GM21825 (cell line): ENCODE results near the gene HBA1.
"Not testable (repeated sequence)": the region's sequence is repeated elsewhere in the genome, so short reads cannot be mapped to it uniquely, and the experiment has no call there.

Source experiments
- ATAC-seq: cut with Tn5 transposase; IDR thresholded peaks from one replicate; pipeline ENCODE4 v1.9.1; 2021; ENCODE audit warnings: mild to moderate bottlenecking, moderate library complexity; ENCODE audit not compliant: unreplicated experiment

Gene HBA1

GRCh38 chr16:159136-159849 lies 17.2 kb upstream of the HBA1 start:
- no peak for ATAC-seq

- not testable (repeated sequence) for ATAC-seq
Observed at GRCh38 chr16:160242-160641, 16.2 kb upstream of the HBA1 start.

- ATAC-seq = no peak
Observed at GRCh38 chr16:160691-161190, 15.7 kb upstream of the HBA1 start.

- ATAC-seq = no peak
Observed at GRCh38 chr16:162271-162991, 14.0 kb upstream of the HBA1 start.

GRCh38 chr16:163139-163538 lies 13.3 kb upstream of the HBA1 start:
- ATAC-seq = not testable (repeated sequence)

- ATAC-seq = not testable (repeated sequence)
Observed at GRCh38 chr16:163696-164095, 12.8 kb upstream of the HBA1 start.

- ATAC-seq = not testable (repeated sequence)
Observed at GRCh38 chr16:164134-164823, 12.2 kb upstream of the HBA1 start.

GRCh38 chr16:164827-165538 lies 11.5 kb upstream of the HBA1 start:
- ATAC-seq = no peak

GRCh38 chr16:165539-166374 lies 10.7 kb upstream of the HBA1 start, which contains the start of gene HBM:
Gene HBM (plus strand): TSS chr16:165978. CDS start chr16:165998, 20 bp downstream.
- no peak for ATAC-seq

- no peak for ATAC-seq
Observed at GRCh38 chr16:166375-167121, 9.9 kb upstream of the HBA1 start.

GRCh38 chr16:167122-167690 lies 9.3 kb upstream of the HBA1 start:
- ATAC-seq = no peak

- no peak for ATAC-seq
Observed at GRCh38 chr16:168424-168823, 8.1 kb upstream of the HBA1 start.

GRCh38 chr16:169014-169413 lies 7.5 kb upstream of the HBA1 start:
- no peak for ATAC-seq

- not testable (repeated sequence) for ATAC-seq
Observed at GRCh38 chr16:170088-170507, 6.4 kb upstream of the HBA1 start.

GRCh38 chr16:170788-171187 lies 5.7 kb upstream of the HBA1 start:
- no peak for ATAC-seq

- ATAC-seq = not testable (repeated sequence)
Observed at GRCh38 chr16:172374-172941, 4.0 kb upstream of the HBA1 start, which contains the start of gene HBA2. Gene HBA2 (plus strand): TSS chr16:172876. CDS start chr16:172913, 37 bp downstream.

GRCh38 chr16:173211-173854 lies 3.1 kb upstream of the HBA1 start:
- ATAC-seq = not testable (repeated sequence)
